Pons (tissue), 1 donor: ENCODE measurements around the gene TRIM69.
A peak's percentile ranks its signal among the peaks of the same experiment; 100 is the strongest.
"Not testable (repeated sequence)": the region's sequence is repeated elsewhere in the genome, so short reads cannot be mapped to it uniquely, and the experiment has no call there.

Experiments used
- DNase-seq: peaks from one replicate; pipeline ENCODE4 v3.0.0-alpha.2; 2016; ENCODE audit warnings: low spot score

Gene TRIM69

DNA sequence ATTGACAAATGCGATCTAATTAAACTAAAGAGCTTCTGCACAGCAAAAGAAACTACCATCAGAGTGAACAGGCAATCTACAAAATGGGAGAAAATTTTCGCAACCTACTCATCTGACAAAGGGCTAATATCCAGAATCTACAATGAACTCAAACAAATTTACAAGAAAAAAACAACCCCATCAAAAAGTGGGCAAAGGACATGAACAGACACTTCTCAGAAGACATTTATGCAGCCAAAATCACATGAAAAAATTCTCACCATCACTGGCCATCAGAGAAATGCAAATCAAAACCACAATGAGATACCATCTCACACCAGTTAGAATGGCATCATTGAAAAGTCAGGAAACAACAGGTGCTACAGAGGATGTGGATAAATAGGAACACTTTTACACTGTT lies 7.1 kb downstream of the TRIM69 start:
- DNase-seq, result not testable (repeated sequence)

DNA sequence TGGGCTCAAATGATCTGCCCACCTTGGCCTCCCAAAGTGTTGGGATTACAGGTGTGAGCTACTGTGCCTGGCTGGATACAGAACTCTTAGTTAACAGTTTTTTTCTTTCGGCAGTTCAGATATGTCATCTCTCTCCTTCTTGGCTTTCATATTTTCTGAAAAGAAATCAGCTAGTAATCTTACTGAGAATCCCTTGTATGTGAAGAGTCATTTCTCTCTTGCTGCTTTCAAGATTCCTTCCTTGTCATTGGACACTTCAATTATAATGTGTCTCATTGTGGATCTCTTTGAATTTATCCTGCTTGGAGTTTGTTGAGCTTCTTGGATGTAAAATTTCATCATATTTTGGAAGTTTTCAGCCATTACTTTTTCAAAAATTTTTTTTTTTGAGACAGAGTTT lies 17.0 kb downstream of the TRIM69 start:
- no peak for DNase-seq

DNA sequence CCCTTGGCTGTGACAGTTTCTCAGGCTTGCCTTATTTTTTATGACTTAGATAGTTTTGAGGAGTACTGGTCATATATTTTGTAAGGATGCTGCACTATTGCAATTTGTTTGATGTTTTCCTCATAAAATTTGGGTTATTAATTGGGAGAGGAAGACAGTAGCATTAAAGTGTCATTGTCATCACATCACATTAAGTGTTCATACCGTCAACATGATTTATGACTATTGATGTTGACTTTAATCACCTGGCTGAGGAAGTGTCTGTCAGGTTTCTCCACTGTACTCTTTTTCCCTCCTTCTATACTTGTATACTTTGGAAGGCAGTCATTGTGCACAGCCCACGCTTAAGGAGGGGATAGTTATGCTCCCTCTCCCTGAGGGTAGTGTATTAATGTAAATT lies 26.9 kb downstream of the TRIM69 start:
- no peak for DNase-seq

DNA sequence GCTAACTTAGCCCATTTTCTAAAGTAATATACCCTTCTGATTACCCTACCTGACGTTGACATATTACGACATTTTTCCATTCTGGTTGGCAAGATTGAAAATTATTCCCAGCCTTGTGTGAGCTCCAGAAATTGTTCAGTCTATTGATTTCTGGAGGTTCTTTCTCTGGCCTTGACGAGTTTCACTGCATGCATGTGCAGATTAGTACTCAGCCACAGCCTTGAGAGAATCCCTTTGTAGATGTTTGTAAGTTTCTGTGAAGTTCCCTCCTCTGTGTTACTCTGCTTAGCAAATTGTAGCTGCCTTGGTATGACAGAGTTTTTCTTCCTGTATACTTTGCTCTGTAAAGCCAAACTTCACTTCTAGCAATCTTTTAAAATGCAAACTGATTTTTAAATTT lies 27.5 kb downstream of the TRIM69 start:
- no peak for DNase-seq

DNA sequence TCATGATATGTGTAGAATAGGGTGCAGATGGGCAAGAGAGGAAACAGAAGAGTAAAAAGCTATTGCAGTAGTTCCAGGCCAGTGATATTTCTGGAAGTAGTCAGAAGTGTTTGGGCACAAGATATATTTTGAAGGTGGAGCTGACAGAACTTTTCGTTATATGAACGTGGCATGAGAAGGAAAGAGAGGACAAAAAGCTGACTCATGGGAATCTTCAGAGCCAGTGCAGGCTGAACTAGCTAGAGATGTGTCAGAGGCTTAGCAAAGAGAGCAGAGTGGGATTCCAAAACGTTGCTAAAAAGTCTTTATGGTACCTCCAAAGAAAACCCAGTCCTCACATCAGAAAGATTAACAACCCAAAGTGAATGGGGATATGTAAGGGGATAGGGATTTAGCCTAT lies 28.7 kb downstream of the TRIM69 start:
- DNase-seq, result no peak

DNA sequence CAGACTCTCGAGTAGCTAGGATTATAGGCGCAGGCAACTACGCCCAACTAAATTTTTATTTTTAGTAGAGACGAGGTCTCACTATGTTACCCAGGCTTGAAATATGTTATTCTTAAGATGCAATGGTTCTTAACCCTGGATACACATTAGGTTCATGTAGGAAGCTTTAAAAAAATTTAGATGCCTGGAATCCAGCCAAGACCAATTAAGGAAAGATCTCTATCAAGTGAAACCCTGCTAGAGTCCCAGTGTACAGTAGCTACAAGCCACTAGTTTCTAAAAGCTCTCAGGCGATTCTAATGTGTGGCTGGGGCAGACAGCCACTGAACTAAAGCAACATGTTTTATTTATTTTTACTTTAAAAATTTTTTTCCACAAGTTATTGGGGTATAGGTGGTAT lies 33.2 kb downstream of the TRIM69 start:
- no peak for DNase-seq

DNA sequence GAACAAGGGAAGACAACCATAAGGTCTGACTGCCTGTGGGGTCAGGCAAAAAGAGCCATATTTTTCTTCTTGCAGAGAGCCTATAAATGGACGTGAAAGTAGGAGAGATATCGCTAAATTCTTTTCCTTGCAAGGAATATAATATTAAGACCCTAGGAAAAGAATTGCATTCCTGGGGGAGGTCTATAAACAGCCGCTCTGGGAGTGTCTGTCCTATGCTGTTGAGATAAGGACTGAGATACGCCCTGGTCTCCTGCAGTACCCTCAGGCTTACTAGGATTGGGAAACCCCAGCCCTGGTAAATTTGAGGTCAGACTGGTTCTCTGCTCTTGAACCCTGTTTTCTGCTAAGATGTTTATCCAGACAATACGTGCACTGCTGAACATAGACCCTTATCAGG lies 34.4 kb downstream of the TRIM69 start:
- DNase-seq, result not testable (repeated sequence)

DNA sequence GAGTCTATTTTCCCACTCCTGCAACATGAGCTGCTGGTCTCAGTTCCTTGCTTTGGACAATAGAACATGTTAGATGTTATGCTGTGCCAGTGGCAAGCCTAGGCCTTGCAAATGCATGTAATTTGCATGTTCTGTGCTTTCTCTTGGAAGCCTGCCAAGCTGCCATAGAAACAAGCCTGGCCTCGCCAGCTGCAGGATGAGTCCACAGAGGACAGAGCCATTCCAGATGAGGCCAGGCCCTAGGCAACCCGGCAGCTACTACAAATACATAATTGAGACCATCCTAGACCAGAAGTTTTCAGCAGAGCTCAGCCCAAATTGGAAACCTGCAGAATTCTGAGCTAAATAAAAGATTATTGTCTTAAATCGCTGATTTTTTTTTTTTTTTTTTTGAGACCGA lies 39.6 kb downstream of the TRIM69 start:
- DNase-seq, result peak; percentile 83

DNA sequence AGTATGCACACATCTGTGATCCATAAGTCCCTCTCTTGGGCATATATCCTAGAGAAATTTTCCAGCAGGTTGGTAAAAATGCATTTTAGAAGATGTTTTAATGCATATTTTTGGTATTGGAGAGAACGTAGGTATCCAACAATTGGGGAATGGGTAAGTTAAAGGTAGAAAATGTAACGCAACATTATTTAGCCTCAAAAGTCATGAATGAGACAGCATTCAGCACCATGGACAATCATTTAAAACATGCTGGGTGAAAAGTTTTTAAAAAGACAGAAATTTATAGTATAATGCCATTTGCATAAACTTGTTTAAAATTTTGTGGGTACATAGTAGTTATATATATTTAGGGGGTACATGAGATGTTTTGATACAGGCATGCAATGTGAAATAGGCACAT lies 43.4 kb downstream of the TRIM69 start:
- no peak for DNase-seq

DNA sequence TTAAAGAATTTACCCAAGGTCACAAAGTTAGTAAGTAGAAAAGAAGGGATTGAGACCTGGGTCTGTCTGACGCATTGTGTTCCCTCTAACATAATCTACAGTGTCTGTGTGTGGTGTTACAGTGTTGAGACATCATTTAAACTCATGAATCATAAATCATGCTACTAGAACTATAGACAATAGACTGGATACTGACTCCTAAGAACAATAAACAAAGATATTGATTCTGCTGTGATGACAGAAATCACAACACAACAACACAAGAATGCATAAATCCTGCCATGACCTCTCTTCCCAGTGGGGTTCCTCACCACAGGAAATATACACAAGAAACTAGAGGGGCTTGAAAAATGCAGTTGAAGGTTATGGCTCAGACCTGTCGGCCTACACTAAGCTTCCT lies 44.3 kb downstream of the TRIM69 start:
- no peak for DNase-seq

DNA sequence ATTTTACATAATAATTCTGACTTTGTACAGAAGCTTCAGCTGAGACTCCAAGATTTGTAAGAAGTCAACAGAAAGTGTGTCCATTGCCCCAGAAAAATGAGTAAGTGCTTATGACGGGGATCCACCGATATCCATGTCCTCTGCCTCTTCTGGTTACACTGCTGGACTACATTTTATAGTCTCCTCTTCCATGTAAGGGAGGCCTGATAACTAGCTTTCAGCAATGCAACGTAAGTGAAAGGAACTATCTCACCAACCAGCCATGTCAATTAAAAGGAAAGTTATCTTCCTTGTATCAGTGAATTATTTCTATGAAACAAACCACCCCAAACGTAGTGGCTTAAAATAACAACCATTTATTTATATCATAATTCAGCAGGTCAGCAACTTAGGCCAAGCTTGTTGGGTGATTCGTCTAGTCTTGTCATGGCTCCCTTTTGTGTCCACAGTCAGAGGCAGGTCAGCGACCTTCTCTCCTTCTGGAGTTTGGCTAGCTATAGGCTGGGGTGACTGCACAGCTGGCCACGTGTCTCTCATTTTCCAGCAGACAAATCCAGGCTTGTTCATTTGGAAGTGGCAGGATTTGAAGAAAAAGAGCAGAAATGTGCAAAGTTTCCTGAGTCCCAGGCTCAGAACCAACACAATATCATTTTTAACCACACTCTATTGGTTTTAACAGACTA lies 44.9 kb downstream of the TRIM69 start:
- no peak for DNase-seq

DNA sequence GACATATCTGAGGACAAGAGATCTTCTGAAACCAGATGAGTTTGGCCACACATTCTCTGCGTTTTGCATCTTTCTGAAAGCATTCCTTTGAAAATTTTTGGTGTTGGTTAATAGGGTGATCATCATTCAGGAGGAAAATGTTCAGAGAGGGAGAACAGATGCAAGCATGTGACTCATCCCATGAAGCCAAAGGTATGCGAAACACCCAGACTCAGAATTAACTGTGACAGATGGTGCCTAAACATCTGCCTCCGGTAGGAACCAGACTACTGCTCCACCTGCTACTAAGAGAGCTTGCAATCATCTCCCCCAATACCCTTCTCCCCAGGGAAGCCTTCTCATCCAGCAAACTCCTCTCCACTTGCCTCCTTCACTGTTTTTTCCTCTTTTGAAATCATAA lies 46.2 kb downstream of the TRIM69 start:
- DNase-seq, result no peak

DNA sequence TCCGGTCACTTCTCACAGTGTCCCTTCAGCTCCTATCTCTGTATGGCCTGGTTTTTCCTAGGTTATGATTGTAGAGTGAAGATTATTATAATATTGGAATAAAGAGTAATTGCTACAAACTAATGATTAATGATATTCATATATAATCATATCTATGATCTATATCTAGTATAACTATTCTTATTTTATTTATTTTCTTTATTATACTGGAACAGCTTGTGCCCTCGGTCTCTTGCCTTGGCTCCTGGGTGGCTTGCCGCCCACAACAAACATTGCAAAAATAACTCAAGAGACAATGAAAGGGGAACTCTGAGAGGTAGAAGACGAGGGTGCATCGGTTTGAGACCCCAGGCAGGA lies 48.6 kb downstream of the TRIM69 start:
- not testable (repeated sequence) for DNase-seq

DNA sequence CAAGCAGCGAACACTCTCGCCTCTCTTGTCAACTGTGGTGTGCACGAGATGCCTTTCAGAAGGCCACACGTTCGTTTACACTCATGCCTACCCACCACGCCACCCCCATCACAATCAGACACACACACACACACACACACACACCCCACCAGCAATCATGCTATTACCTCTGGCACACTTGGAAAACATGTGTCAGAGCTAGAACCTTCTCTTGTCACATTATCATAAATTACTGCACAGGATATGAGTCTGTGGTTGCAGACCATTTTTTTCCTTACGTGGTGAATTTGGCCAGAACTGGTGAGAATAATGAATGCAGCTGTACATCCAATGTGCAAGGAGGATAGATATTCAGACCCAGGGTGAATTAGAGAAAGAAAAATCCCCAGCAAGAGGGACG lies 52.4 kb downstream of the TRIM69 start:
- DNase-seq, result no peak

DNA sequence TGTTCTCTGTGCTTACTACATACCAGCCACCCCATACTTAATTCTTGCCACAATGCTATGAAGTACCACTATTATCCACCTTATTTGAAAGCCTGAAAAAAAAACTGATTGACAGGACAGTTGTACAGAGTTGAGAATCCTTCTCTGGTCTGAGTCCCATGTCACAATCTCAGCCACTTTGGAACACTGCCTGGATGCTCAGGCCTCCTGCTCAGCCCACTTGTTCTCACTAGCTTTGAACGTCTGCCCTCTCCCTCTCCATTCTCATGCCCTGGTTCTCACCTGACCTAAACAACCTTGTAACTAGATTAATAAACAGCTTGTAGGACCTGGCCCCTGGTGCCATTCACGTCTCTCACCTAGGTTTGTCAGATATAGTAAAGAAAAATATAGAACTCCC lies 53.9 kb downstream of the TRIM69 start:
- no peak for DNase-seq

DNA sequence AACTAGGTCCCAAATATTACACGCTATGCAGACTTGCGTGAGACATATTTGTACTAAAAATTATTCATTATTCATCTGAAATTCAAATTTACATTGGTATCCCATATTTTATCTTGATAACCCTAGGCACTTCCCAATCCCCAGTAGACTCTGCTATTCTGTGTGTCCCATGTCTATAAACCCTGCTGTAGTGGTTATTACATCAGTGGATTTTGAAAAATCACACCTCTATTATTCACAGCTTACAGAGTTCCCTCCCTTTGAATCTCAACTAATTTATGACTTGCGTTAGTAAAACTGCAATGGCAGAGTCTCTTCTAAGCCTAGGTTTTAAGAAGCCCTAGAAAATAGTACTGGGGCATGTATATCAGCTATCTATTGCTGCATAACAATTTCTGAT lies 54.3 kb downstream of the TRIM69 start:
- no peak for DNase-seq

DNA sequence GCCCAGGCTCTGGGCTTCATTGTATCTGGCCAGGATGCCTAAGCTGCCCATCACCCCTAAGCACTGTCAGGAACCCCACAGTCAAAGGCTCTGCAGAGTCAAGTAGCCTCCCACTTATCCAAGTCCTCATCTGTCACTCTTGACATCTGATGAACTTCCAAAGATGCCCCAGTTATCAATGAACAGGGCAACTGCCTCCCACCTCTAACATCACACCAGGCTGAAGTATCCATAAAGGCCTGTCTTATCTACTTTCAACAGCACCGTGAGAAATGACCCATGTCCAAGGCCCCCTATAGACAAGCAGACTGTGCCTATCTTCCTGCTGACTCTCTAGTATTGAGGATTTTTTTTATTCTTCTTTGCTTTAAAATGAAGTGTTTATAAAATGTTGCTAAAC lies 56.4 kb downstream of the TRIM69 start:
- DNase-seq, result no peak

DNA sequence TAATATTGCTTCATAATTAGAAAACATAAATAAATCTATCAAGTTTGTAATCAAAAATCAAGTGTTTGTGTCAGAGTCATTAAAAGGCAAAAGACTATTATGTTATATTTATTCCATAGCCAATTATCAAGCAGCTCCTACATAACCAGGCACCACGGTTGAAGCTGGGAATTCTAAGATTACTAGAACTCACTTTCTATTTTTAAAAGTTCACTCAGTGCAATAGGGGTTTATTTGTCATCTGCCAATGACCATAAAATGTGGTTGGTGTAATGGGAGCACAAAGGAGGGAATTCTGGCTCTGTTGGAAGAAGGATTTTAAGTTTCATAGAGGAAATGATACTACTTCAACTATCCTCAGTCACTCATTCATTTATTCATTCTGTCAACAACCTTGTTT lies 57.7 kb downstream of the TRIM69 start:
- DNase-seq, result no peak

DNA sequence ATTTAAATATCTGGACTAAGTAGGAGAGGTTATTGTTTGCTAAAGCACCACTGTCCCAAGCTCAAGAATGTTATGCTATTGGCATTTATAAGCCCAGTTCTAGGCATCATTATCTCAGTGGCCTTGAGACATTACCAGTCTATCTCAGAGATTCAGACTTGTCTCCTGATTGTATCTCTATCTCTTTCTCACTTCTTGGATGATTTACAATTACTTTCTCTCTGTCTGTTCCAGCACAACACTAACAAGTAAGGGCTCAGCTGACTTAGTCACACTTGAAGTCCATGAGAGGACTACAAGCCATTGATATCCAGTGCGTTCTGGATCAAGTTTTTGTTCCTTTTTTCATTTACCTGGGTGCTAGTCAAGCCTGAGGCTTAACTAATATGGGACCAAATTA lies 60.2 kb downstream of the TRIM69 start:
- no peak for DNase-seq

DNA sequence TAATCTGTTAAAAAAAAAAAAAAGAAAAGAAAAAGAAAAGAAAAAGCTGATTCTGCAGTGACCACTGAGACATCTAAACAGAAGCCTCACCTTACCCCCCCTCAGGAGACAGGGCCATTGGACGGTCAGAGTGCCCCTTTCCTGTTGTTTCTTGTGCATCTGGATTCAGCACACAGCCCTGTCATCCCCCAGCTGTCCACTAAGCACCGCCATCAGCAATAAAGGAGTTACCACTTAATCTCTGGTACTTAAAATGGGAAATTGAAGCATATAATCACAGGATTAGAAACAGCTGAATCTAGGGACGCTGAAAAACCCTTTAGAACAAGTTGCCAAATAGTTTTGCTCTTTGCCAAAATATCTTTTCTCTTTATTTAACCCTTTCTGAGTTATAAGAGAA lies 62.5 kb downstream of the TRIM69 start:
- no peak for DNase-seq

DNA sequence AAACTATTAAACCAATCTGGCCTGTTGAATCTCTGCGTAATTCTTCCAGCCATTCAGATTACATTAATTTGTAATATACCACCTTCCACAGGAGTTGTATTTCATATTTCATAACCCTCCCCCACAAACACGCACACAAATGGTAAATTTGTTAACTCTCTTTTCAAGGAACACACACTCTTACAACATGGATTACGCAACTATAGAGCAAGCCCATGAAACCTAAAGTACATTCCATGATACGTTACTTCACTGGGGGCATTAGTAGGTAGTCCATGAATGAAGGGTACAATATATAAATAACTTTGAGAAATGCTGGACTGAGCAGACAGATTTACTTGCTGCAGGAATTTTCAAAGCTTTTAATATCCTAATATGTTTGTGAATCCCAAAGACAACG lies 65.0 kb downstream of the TRIM69 start:
- DNase-seq, result no peak

DNA sequence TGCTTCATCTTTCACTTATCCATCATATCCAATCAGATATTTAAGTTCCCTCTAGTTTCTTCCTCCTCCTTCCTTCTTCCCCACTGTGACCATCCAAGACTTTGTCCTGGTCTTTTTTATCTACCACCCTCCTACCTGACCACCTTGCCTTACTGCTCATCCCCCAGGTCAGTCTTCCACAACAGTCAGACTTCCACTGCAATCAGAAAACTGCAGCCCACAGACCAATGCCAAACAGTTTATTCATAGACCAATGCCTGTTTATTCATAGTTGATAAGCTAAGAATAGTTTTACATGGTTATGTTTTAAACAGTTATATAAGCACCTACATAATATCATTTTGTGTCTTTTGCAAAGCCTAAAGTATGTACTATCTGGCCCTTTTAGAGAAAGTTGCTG lies 65.5 kb downstream of the TRIM69 start:
- DNase-seq, result no peak

DNA sequence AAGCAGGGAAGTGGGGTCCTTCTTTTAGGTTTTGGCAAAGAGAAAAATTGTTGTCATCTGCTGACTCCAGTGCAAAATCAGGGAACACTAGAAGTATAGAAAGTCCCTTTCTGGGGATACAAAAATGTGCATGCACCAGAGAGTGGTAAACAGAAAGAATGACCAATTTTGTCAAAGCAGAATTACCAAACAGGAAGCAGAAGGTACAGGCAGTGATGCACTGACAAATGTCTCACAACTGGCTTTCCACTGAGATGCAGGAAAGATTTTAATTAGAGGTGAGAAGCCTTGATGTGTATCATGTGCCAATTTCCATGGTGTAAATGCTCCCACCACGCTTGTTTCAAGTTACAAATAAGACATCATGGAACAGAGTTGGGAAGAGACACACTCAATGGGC lies 66.0 kb downstream of the TRIM69 start:
- no peak for DNase-seq

DNA sequence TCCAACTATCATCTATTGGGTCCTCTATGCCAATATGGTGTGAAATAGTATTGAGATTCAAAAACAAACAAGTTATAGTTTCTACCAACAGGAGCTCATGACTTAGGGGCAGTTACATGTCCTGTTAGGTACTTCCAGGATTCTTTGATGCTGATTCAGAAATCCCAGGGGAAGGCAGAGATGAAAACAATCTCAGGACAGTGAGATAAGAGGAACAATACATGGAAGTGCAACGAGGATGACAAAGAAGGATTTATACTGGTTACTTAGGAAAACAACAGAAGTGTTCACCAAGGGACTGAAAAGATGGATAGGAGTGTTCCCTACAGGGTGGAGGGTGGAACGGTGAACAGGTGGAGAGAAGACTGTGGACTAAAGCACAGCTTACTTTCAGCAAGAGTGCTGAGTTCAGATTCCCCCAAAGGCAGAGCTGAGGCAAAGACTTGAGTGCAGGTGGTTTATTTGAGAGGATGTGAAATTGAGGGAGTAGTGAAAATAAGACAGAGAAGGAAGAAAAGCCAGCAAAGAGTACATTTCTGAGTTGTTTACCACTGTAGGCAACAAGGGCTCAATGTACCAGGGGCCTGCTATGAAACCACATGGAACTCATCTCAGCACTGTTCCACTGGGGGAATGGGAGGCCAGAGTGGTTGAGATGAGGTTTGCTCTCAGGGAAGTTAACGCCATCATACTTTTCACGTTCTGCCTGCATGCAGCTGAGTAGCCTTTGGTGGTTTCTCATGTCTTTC lies 68.1 kb downstream of the TRIM69 start:
- no peak for DNase-seq
